Measurements from ENCODE around the gene TBCC.
"Not testable (repeated sequence)": the region's sequence is repeated elsewhere in the genome, so short reads cannot be mapped to it uniquely, and the experiment has no call there.

- not testable (repeated sequence) for TF ChIP-seq CTCF (IDR thresholded peaks at IDR 0.05; ENCODE audit: low read length); EZH2 (IDR thresholded peaks at IDR 0.05; ENCODE audit: borderline replicate concordance, low read length)
Observed at GRCh38 chr6:42702786-42703185, 43.1 kb downstream of the TBCC start.

All from OCI-LY1 (cell line).